Measurements from ENCODE around the gene FKBP1A.
"Not testable (repeated sequence)": the region's sequence is repeated elsewhere in the genome, so short reads cannot be mapped to it uniquely, and the experiment has no call there.

Gene FKBP1A

DNA sequence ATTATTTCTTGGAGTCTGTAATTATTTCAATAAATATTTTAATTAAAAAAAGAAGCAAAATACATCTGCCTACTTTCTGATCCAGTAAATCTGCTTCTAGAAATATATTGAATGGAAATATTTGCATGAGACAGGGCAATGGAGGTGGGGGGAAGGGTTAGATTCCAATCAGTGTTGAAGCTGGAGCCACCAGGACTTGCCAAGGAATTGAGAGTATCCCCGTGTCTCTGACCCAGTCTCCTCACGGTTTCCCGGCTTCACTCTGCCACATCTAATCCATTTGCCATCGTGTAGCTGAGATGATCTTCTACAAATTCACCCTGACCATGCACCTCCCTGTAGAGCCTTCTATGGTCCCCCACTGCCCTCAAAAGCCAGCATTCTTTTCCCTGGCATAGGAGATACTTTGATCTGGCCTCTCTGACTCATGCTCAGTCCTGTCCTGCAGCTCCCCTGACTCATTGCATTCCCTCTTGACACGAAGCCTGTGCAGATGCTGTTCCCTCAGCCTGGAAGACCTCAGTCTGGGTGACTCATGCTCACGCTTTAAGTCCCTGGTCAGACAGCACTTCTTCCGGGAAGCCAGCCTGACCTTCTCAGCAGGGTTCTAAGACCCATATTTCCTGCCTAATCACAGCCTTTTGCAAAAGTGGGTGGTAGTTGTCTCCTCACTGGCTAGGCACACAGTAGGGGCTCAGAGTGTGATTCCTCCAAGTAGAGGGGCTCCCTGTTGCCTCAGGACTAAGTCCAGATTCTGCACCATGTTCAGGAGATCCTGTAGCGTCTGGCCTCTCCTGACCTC is 23.0 kb upstream of the FKBP1A start:
- peak; percentile 61 to 83 (median 70) for DNase-seq

DNA sequence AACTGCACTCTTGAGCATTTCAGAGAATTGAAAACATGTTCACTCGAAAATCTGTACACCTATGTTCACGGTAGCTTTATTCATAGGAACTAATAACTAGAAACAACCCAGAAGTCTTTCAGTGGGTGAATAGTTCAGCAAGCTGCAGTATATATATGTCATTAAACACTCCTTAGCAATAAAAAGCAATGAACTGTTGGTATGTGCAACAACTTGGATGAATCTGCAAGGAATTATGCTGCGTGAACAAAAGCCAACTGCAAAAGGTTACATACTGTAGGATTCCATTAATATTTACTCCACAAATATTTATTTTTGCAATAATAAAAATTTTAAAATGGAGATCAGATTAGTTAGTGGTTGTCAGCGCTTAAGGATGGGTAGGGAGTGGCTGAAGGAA is 22.1 kb upstream of the FKBP1A start:
- DNase-seq, result no peak

DNA sequence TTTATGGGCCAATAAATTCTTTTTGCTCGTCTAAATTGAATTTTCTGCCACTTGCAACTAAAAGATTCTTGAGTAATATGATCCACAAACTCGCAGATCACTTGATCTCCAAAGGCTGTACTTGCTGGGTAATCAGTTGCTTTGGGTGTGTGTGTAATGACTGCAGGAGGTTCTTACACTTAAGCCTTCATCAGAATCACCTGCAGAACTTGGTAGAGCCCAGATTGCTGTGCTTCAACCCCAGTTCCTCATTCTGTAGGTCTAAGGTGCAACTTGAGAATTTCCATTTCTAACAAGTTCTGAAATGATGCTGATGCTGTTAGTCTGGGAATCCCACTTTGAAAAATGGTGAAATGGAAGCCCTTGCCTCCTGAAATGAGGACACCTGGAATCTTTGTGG is 12.9 kb upstream of the FKBP1A start:
- no peak for DNase-seq

DNA sequence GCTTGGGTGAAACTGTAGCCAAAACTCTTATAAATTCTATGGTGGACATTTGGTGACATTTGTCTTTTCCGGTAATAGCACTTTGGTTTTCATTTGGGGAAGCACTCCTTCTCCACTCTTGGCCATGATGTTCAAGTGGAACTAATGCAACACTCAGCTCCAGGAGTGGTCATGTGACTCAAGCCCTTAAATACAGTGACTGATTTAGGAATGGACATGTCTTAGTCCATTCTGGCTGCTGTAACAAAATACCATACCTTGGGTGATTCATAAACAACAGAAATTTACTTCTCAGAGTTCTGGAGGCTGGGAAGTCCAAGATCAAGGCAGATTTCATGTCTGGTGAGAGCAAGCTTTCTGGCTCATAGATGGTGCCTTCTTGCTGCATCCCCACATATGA is 10.8 kb upstream of the FKBP1A start:
- DNase-seq, result peak in 3 of 4 experiments; percentile 17 to 24 (median 19)

DNA sequence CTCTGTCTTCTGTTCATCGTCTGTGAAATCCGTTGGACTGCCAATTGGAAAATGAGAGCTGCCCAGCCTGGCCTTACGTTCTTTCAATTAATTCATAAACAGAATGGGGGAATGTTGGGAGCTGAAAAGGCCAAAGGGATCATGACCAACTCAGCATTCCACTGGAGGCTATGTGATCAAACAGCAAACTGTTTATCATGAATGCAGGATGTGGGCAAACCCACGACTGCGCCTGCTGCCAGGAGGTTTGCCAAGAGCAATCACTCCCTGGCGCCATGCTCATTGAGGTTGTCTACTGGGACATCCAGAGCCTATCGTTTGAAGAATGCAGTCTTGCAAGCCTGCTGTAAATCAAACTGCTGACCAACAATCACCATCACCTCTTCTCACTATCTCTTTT is 9.3 kb upstream of the FKBP1A start:
- DNase-seq, result no peak

DNA sequence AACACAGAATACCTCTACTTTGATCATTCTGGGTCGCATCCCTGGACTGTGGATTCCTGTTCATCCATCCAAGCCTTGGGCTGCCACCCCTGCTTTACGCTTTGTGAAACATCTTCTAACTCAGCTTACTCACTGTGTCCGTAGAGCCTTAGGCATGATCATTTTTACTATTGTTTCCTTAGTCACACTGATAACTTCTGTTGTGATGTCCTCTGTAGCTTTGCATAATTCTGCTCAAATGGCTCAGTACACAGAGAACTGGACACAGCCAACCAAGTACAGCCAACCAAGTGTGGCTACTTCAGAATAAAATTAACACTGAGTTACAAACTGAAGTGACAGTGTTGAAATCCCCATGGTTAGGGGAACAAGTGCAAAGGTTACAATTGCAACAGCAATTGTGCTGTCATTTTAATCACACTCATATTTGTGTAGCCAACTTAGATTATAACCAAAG is 8.6 kb upstream of the FKBP1A start:
- DNase-seq, result peak in 2 of 4 experiments; percentile 33 to 49

DNA sequence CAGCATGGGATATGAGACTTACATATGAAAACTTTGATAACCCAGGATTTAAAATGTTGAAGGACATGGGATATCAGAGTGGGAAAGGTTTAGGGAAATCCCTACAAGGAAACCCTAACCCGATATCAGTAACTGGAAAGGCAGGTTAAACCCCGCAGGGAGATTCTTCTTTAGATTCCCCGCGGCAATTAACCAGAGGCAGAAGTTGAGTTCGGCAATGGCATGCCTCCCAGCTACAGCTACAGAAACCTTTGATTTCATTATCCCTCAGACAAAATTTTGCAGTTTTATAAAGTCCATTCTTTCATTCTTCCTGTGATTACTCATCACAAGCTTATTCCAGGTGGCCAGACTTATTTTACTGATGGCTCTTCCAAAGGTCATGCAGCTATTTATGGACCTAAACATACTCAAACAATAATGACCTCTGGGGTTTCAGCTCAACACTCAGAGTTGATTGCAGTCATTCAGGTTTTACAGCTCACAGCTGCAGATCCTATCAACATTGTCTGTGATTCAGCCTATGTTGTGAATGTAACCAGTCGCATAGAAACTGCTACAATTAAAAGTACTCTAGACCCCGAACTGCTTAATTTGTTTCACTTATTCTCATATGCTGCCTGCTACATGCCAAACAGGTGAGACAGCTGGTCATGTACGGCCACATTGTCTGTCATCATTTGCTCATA is 7.0 kb upstream of the FKBP1A start:
- DNase-seq, result not testable (repeated sequence)

DNA sequence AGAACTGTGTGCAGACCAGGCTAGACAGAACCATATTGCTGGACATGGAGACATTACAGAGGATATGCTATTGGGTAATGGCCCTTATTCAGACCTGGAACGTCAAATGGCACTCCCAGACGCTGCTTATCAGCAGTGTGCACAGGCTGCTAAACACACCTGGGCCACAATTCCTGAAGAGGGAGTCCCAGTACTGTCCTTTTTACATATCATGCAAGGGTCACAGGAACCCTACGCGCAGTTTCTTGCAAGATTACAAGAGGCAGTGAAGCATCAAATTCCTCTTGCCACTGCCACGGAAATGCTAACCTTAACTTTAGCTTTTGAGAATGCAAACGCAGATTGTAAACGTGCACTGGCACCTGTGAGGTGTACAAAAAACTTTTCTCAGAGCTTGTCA is 5.3 kb upstream of the FKBP1A start:
- not testable (repeated sequence) for DNase-seq

DNA sequence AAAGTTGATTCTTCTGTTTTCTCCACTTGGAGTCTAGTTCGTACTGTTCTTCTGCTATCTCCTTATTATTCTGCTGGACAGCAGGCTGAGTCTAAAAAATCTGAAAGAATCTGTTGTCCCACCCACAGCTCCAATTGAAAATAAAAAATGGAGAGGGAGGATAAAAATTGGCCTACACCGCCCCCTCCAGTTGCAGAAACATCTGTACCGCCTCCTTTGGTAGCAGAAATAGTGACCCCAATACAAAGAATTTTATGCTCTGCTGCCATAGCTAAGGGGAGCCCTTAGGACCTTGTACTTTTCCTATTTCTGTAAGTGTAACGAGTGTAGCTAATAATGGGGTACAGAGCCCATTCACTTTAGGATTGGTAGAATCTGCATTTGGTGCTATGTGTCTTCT is 4.9 kb upstream of the FKBP1A start:
- DNase-seq, result peak in 3 of 4 experiments; percentile 18 to 40 (median 27)

DNA sequence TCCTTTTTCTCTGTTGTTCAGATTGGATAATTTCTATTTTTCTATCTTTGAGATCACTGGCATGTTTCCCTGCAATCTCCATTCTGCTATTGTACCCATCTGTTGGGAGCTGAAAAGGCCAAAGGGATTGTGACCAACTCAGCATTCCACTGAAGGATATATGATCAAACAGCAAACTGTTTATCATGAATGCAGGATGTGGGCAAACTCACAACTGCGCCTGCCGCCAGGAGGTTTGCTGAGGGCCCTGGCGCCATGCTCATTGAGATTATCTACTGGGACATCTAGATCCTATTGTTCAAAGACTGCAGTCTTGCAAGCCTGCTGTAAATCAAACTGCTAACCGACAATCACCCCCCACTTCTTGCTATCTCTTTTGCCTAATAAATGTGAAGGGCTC is 3.8 kb upstream of the FKBP1A start:
- DNase-seq, result no peak

DNA sequence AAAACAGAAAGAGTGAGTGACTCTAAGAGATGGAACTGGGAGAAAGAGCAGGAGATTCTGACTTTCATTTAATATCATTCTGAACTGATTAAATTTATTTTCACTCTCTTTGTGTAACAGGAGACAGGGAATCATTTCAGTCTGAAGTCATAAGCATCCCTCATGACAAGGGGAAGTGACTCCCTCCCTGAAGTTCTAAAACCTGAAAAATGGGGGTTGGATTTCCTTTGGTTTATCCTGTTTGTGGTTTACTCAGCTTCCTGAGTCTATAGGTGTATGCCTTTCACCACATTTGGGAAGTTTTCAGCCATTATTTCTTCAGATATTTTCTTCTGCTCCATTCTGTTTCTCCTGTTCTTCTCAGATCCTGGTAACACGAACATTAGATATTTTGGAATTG is 3.4 kb upstream of the FKBP1A start:
- DNase-seq, result no peak

DNA sequence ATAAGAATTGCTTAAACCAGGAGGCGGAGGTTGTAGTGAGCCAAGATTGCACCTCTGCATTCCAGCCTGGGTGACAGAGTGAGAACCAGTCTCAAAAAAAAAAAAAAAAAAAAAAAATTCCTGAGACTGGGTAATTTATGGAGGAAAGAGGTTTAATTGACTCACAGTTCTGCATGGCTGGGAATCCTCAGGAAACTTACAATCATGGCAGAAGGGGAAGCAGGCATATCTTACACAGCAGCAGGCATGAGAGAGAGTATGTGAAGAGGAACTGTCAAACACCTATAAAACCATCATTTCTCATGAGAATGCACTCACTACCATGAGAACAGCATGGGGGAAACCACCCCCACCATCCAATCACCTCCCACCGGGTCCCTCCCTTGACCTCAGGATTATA is 1.8 kb upstream of the FKBP1A start:
- DNase-seq, result peak in 1 of 4 experiments; percentile 24

DNA sequence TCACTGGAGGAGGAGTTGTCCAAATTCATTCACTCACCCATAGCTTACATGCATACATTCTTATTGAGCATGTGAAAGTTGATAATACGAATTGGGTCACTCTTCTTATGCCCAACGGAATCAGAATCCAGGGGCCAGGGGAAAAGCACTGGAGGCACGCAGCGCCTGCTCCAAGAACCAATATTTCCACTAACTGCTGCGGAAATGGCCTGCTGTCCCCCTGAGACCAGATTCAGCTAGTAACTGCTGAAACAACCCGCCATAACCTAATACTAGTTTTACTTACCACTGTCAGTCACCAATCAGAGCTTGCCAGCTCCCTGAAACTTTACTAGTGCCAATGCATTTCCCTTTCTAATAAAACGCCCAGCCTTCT is 641 bp upstream of the FKBP1A start:
- DNase-seq, result no peak

DNA sequence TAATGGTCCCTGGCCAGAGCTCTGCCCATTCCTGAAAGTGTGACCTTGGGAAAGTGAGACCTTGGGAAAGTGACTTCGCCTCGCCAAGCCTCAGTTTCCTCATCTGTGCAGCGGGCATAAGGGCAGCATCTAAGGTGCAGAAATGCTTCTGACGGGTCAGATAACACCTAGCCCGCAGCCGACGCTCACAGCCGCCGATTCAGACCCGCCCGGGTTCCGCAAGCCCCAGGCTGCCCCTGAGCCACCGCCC is 486 bp downstream of the FKBP1A start:
- DNase-seq, result peak in 3 of 4 experiments; percentile 29 to 56 (median 56)

DNA sequence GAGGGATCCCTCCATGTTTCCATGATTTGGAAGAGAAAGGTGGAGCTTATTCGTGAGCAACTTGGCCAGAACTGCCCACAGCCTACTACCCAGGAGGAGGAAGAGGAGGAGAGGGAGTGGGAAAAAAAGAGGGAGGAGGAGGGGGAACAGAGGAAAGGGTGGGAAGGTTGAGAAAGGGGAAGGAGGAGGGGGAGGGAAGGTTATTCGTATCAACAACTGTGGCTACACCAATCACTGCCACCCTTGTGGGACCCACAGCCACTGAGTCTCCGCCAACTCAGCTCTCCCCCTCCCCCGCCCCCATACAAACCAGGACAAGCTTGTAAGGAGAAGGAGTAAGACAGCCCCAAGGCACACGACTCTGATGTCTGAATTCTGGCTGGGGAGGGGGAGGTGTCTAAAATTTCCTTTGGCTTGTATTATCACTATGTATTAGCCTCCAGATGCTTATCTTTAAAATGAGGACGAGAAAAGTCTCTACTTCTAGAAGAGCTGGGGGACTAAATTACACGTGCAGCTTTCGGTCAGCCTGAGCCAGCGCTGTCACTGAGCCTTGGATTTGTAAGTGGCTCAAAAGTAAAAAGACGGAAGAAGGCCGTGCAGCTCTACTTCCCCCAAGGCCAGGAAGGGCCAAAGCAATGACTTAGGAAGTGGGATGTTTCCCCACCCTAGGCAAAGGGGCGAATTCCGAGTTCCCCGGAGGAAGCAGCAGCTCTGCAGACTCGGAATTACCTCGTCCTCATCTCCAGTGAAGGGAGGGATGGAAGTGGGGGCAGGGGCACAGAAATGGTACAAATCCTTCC is 1.0 kb downstream of the FKBP1A start:
- DNase-seq, result peak; percentile 68 to 88 (median 84)

DNA sequence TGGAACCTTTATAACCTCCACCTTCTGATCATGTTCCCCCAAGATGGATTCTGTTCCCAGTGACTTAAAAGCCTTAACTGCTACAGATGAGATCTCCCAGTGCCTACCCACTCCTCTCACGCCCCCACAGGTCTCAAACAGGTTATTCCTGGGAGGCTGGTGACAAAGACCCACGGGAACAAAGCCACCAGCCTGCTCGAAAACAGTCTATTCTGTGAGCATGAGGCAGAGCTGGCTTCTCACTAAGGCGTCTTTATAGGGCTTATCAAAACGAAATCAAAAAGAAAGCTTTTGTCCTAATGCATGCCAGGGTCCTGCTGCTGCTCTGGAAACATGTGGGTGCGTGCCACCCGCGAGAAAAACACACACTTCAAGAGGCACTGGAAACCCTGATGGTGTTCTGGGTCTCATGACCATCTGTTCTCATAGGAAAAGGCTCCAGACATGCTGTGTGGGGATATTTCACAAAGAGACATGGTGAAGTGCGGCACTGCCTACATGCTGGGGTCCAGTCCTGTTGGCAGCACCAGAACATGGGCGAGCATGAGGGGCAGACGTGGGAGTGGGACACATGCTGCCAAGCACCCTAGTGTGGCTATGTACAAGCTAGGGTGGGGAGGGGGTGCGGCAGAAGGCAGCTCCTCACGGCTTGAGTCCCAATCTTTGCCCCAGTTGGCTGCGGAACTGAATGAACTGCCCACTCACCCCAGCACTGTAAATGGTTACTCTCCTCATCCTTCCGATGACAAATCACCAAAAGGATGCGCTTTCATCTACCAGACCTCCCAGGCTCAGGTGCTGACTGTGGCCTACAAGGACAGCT is 2.1 kb downstream of the FKBP1A start:
- DNase-seq, result peak in 3 of 4 experiments; percentile 29 to 49 (median 32)

DNA sequence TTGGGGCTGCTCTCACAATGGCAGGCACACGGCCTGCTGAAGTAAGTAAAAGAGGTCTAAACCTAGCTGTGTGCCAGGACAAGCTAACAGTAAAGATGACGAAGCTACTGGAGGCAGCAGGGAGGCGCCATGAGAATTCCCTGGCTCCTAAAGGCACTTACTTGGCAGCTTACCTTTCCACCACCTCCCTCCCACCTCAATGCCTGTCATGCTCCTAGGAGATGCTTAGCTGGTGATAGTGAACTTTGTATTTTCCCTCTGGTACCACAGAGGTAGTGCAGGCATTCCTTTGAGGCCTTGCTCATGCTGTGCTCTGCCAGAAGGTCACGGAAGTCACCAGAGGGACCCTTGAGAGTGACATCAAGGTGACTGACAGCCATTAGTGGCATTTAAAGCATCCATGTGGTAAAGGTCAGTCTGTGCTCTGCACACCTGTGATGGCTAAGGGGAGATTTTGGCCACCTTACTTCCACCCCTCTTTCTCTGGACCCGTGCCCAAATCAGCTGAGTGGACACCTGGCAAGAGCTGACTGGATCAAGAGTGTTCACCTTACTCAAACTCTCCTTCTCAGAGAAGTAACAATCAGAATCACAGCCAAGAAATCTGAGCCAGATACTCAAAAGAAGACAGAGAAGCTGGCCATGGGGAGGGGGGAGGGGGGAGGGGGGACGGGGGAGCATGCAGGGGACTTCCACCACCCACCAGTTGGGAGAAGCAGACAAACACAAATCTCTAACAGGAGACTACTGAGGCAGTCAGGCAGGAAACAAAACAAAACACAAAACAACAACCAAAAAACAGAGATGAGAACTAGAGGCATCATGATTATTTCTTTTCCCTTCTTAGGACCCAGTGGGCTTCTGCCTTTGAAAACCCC is 2.9 kb downstream of the FKBP1A start:
- no peak for DNase-seq

DNA sequence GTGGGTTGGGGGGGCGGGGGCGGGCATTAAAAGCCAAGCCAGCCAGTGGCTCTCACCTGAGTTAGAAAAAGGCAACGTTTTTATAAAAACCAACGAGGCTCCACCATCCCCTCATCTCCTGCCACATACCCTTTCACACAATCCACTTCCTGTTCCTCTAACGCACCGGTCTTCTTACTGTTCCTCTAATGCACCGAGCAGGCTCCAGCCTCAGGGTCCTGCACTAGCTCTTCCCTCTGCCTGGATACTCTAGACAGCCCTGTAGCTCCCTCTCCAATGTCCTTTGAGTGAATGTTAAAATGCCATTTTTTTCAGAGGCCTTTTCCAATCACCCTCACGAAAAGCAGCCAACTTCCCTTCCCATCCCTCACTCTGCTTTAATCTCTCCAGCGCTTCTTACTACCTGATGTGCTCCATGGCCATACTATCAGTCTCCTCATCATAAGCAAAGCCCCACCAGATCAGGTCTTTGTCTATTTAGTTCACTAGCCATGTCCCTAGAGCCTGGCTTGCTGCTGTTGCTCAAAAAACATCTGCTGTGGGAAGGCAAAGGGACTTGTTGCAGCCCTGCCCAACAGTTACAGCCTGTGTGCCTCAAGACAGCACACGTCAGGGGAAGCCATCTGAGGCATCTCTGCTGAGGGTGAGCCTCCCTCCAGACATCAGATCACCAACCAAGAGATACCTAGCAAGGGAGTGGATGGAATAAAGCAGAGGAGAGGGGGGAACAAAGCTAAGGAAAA is 3.9 kb downstream of the FKBP1A start:
- DNase-seq, result peak in 3 of 4 experiments; percentile 61 to 63 (median 62)

DNA sequence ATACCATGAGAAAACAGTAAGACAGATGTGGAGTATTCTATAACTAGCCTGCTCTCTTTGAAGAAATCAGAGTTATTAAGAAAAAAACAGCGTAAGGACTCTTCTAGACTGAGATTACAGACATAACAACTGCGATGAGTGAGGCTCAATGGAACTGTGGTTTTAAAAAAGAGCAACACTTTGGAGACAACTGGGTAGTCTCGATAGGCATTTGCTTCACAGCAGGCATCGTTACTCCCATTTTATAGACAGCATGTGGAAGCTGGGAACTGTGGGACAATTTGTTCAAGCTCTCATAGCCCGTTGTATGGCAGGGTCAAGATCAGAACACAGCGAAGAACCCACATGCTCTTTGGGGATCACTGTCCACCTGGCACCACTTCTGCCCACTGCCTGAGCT is 4.6 kb downstream of the FKBP1A start:
- no peak for DNase-seq

DNA sequence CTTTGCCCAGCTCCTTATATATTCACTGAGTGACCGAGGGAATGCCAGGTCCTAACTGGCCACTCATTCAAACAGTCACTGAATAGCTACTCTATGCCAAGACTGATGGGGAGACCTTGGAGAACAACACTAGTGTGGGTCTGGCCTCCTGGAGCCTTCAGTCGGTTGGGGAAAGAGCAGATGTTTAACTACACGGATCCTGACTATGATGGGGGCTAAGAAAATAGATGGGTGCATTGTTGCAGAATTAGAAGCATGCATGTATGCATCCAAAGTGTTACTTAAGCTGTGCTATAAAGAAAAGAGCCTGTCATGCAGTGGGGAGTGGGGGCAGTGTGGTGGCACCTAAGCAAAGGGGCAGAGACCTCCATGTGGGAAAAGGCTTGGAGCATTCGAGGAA is 6.5 kb downstream of the FKBP1A start:
- DNase-seq, result no peak

Measured in suppressor macrophage (primary cell).